ENCODE measurements around the gene NRXN3.

The NRXN3 gene

GRCh38 chr14:79134361-79134760, 964.2 kb downstream of the NRXN3 start:
- Histone ChIP-seq H3K4me3 (no peak overlapping the region), H3K27ac (no peak overlapping the region)

- Histone ChIP-seq H3K4me3 (no peak overlapping the region), H3K27ac (no peak overlapping the region)
Observed at GRCh38 chr14:79136071-79137044, 966.2 kb downstream of the NRXN3 start.

- H3K27ac ChIP-seq = no peak overlapping the region
- H3K4me3 ChIP-seq = no peak overlapping the region
Observed at GRCh38 chr14:79137045-79137430, 966.9 kb downstream of the NRXN3 start.

GRCh38 chr14:79137836-79138235, 967.7 kb downstream of the NRXN3 start:
- no peak overlapping the region for H3K27ac ChIP-seq

GRCh38 chr14:79144896-79145295, 974.7 kb downstream of the NRXN3 start:
- Histone ChIP-seq H3K4me3 (no peak overlapping the region), H3K27ac (no peak overlapping the region)

More at GRCh38 chr14:79137836-79138235, 967.7 kb downstream of the NRXN3 start:
- no peak overlapping the region for H3K4me3 ChIP-seq

- Histone ChIP-seq H3K4me3 (no peak overlapping the region), H3K27ac (no peak overlapping the region)
Observed at GRCh38 chr14:79150226-79150625, 980.1 kb downstream of the NRXN3 start.

GRCh38 chr14:79157369-79157768, 987.2 kb downstream of the NRXN3 start:
- H3K4me3 ChIP-seq = no peak overlapping the region
- no peak overlapping the region for H3K27ac ChIP-seq

- Histone ChIP-seq H3K4me3 (no peak overlapping the region), H3K27ac (no peak overlapping the region)
Observed at GRCh38 chr14:79161571-79161970, 991.4 kb downstream of the NRXN3 start.

- H3K4me3 ChIP-seq = no peak overlapping the region
Observed at GRCh38 chr14:79162833-79163232, 992.7 kb downstream of the NRXN3 start.

GRCh38 chr14:79165471-79166090, 995.4 kb downstream of the NRXN3 start:
- Histone ChIP-seq H3K4me3 (no peak overlapping the region), H3K27ac (no peak overlapping the region)

More at GRCh38 chr14:79162833-79163232, 992.7 kb downstream of the NRXN3 start:
- H3K27ac ChIP-seq = no peak overlapping the region

- Histone ChIP-seq H3K4me3 (no peak overlapping the region), H3K27ac (no peak overlapping the region)
Observed at GRCh38 chr14:79166171-79166570, 996.0 kb downstream of the NRXN3 start.

GRCh38 chr14:79167957-79168356, 997.8 kb downstream of the NRXN3 start:
- Histone ChIP-seq H3K4me3 (no peak overlapping the region), H3K27ac (no peak overlapping the region)

- no peak overlapping the region for H3K4me3 ChIP-seq
- H3K27ac ChIP-seq = no peak overlapping the region
Observed at GRCh38 chr14:79175671-79176070, 1005.5 kb downstream of the NRXN3 start.

GRCh38 chr14:79177106-79177505, 1006.9 kb downstream of the NRXN3 start:
- H3K4me3 ChIP-seq = no peak overlapping the region
- no peak overlapping the region for H3K27ac ChIP-seq

GRCh38 chr14:79178719-79179118, 1008.5 kb downstream of the NRXN3 start:
- Histone ChIP-seq H3K27ac (no peak overlapping the region), H3K4me3 (no peak overlapping the region)

- no peak overlapping the region for H3K4me3 ChIP-seq
Observed at GRCh38 chr14:79179985-79180384, 1009.8 kb downstream of the NRXN3 start.

GRCh38 chr14:79180656-79181055, 1010.5 kb downstream of the NRXN3 start:
- no peak overlapping the region for H3K4me3 ChIP-seq

More at GRCh38 chr14:79179985-79180384, 1009.8 kb downstream of the NRXN3 start:
- no peak overlapping the region for H3K27ac ChIP-seq

GRCh38 chr14:79186523-79186922, 1016.4 kb downstream of the NRXN3 start:
- H3K4me3 ChIP-seq = no peak overlapping the region
- no peak overlapping the region for H3K27ac ChIP-seq

More at GRCh38 chr14:79180656-79181055, 1010.5 kb downstream of the NRXN3 start:
- no peak overlapping the region for H3K27ac ChIP-seq

GRCh38 chr14:79193689-79194477, 1023.7 kb downstream of the NRXN3 start:
- no peak overlapping the region for H3K27ac ChIP-seq
- H3K4me3 ChIP-seq = no peak overlapping the region

GRCh38 chr14:79196216-79196615, 1026.0 kb downstream of the NRXN3 start:
- Histone ChIP-seq H3K4me3 (no peak overlapping the region), H3K27ac (no peak overlapping the region)
